Hepatocyte (in vitro differentiated cells): ENCODE measurements around the gene CYP4F22.

ENCODE experiments used
- EZH2 ChIP-seq: fragments of 200-600 bp; sonication (generic); IDR thresholded peaks from 2 replicates; pipeline ENCODE4 v1.6.1; 2016; ENCODE audit warnings: antibody characterized with exemption, mild to moderate bottlenecking, borderline replicate concordance
- TF ChIP-seq, protein P1 (sequence below): fragments of 200-600 bp; sonication (generic); IDR thresholded peaks from 2 replicates; pipeline ENCODE4 v1.5.1; 2016; ENCODE audit warnings: antibody characterized with exemption, mild to moderate bottlenecking; ENCODE audit not compliant: poor library complexity

DNA sequence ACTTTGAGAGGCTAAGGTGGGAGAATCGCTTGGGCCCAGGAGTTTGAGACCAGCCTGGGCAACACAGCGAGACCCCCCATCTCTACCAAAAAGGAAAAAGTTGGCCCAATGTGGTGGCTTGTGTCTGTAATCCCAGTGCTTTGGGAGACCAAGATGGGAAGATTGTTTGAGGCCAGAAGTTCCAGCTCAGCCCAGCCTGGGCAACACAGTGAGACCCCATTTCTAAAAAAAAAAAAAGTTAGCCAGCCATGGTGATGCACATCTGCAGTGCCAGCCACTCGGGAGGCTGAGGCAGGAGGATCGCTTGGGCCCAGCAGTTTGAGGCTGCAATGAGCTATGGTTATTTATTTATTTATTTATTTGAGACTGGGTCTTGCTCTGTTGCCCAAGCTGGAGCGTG, 41.3 kb downstream of the CYP4F22 start:
- no peak for TF ChIP-seq EZH2
- TF ChIP-seq, protein P1, sequence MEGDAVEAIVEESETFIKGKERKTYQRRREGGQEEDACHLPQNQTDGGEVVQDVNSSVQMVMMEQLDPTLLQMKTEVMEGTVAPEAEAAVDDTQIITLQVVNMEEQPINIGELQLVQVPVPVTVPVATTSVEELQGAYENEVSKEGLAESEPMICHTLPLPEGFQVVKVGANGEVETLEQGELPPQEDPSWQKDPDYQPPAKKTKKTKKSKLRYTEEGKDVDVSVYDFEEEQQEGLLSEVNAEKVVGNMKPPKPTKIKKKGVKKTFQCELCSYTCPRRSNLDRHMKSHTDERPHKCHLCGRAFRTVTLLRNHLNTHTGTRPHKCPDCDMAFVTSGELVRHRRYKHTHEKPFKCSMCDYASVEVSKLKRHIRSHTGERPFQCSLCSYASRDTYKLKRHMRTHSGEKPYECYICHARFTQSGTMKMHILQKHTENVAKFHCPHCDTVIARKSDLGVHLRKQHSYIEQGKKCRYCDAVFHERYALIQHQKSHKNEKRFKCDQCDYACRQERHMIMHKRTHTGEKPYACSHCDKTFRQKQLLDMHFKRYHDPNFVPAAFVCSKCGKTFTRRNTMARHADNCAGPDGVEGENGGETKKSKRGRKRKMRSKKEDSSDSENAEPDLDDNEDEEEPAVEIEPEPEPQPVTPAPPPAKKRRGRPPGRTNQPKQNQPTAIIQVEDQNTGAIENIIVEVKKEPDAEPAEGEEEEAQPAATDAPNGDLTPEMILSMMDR = no peak
